GM23248 (cell line): ENCODE data around the gene SV2B. TPM values are rescaled to one million over a fixed set of nuclear protein-coding genes. Genes with fewer than 3 reads are reported as not detected.

Experiments
- DNase-seq: peaks from one replicate; pipeline ENCODE4 v3.0.0-alpha.2; 2015
- H2AFZ ChIP-seq: fragments of 200-600 bp; sonication (generic); 2 replicates; pipeline ENCODE4 v1.6.1; 2016; ENCODE audit warnings: antibody characterized with exemption
- H3F3A ChIP-seq: fragments of 200-600 bp; sonication (generic); 2 replicates; pipeline ENCODE4 v1.6.1; 2016; ENCODE audit warnings: mild to moderate bottlenecking, antibody characterized with exemption, mixed run types; ENCODE audit not compliant: insufficient read depth
- H3K27ac ChIP-seq: fragments of 200-600 bp; sonication (generic); 2 replicates; pipeline ENCODE4 v1.5.1; 2016; ENCODE audit warnings: mild to moderate bottlenecking
- H3K27me3 ChIP-seq: fragments of 200-600 bp; sonication (generic); replicated peaks from 2 replicates; pipeline ENCODE4 v1.6.1; 2016; ENCODE audit warnings: mild to moderate bottlenecking; ENCODE audit not compliant: insufficient read depth
- H3K36me3 ChIP-seq: fragments of 200-600 bp; sonication (generic); 2 replicates; pipeline ENCODE4 v1.6.1; 2016; ENCODE audit warnings: low read depth, mild to moderate bottlenecking
- H3K4me1 ChIP-seq: fragments of 200-600 bp; sonication (generic); 2 replicates; pipeline ENCODE4 v1.6.1; 2016; ENCODE audit warnings: mild to moderate bottlenecking; ENCODE audit not compliant: insufficient read depth
- H3K4me2 ChIP-seq: fragments of 200-600 bp; sonication (generic); one replicate; pipeline ENCODE4 v1.6.1; 2016; ENCODE audit warnings: mild to moderate bottlenecking; ENCODE audit not compliant: unreplicated experiment
- H3K4me3 ChIP-seq: fragments of 200-600 bp; sonication (generic); 2 replicates; pipeline ENCODE4 v1.5.1; 2016; ENCODE audit warnings: mild to moderate bottlenecking
- H3K79me2 ChIP-seq: fragments of 200-600 bp; sonication (generic); 2 replicates; pipeline ENCODE4 v1.6.1; 2016; ENCODE audit warnings: mild to moderate bottlenecking; ENCODE audit not compliant: insufficient read depth
- H3K9ac ChIP-seq: fragments of 200-600 bp; sonication (generic); 2 replicates; pipeline ENCODE4 v1.6.1; 2016; ENCODE audit warnings: mild to moderate bottlenecking
- H3K9me2 ChIP-seq: fragments of 200-600 bp; sonication (generic); 2 replicates; pipeline ENCODE4 v1.6.1; 2016; ENCODE audit warnings: mixed run types, mild to moderate bottlenecking, moderate library complexity; ENCODE audit not compliant: insufficient read depth
- H3K9me3 ChIP-seq: fragments of 200-600 bp; sonication (generic); one replicate; pipeline ENCODE4 v1.6.1; 2017; ENCODE audit warnings: low read depth
- H4K20me1 ChIP-seq: fragments of 200-600 bp; sonication (generic); 2 replicates; pipeline ENCODE4 v1.6.0; 2016; ENCODE audit not compliant: insufficient read depth
- EZH2 ChIP-seq: fragments of 200-600 bp; sonication (generic); IDR thresholded peaks from 2 replicates; pipeline ENCODE4 v1.6.1; 2018; ENCODE audit warnings: antibody characterized with exemption, mild to moderate bottlenecking; ENCODE audit not compliant: insufficient read depth, poor library complexity, severe bottlenecking
- EZH2phosphoT487 ChIP-seq: fragments of 200-600 bp; sonication (generic); IDR thresholded peaks from 2 replicates; pipeline ENCODE4 v1.6.1; 2018; ENCODE audit warnings: antibody characterized with exemption, moderate library complexity, mild to moderate bottlenecking, low read depth; ENCODE audit not compliant: insufficient read depth
- WGBS, 2 experiments: methylation state at CpG; one replicate each; pipeline ENCODE4 v1.1.6; 2015 to 2017; ENCODE audit warnings: low lambda C conversion rate in 2 of 2, low coverage in 1 of 2; ENCODE audit errors: missing lambda C conversion rate in 2 of 2; 5-methylcytosine and 5-hydroxymethylcytosine counted together
- in situ Hi-C: fragments of 300-500 bp; cut with MboI; formaldehyde crosslinking; loops from 2 replicates; pipeline ENCODE4 v1.15.0; 2020
- polyA plus RNA-seq: library from polyadenylated mRNA; unstranded; fragments of >200 nt; fragmentation: Nextera tagmentation; extraction: Ambion mirVana; gene quantifications from 2 replicates; pipeline ENCODE4 v1.2.1, GENCODE V29; 2016
- total RNA-seq: library from RNA; depleted of rRNA; stranded (reverse); fragments of >200 nt; shearing (Covaris generic); gene quantifications from 2 replicates; pipeline ENCODE4 v1.2.3, GENCODE V29; 2014

The SV2B gene
- total and polyA plus RNA-seq, 2 experiments from 2014 or later: not detected

DNA sequence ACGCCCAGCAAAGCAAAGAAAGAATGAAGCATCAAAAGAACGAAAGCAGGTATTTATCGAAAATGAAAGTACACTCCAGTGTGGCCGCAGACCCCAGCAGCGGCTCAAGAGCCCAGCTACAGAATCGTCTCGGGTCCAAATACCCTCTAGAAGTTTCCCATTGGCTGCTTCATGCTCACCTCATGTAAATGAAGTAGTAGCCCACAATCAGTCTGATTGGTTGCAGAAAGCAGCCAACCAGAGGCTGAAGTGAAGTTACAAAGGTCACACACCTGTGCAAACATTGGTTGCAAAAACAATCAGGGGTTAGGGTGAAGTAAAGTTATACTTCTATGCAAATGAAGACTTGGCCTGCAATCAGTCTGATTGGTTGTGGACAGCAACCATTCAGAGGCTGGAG lies 32.0 kb downstream of the SV2B start:
- WGBS, 2 experiments: 51 to 53% methylated on average over 7 of the region's 7 CpGs
- Histone ChIP-seq H3F3A (no peaks in the 10 kb centered on the region), H3K79me2 (no peaks in the 10 kb centered on the region), H3K9me3 (no peaks in the 10 kb centered on the region), H3K9ac (no peak overlapping the region), H3K4me3 (no peak overlapping the region), H3K9me2 (no peaks in the 10 kb centered on the region), H3K4me2 (no peak overlapping the region), H3K36me3 (no peaks in the 10 kb centered on the region), H4K20me1 (no peaks in the 10 kb centered on the region), H3K4me1 (no peaks in the 10 kb centered on the region), H3K27me3 (no peaks in the 10 kb centered on the region), H3K27ac (no peak overlapping the region), H2AFZ (no peak overlapping the region)
- in situ Hi-C loops: no loop called here
- TF ChIP-seq EZH2 (no peak), EZH2phosphoT487 (no peak)
- no peak for DNase-seq

DNA sequence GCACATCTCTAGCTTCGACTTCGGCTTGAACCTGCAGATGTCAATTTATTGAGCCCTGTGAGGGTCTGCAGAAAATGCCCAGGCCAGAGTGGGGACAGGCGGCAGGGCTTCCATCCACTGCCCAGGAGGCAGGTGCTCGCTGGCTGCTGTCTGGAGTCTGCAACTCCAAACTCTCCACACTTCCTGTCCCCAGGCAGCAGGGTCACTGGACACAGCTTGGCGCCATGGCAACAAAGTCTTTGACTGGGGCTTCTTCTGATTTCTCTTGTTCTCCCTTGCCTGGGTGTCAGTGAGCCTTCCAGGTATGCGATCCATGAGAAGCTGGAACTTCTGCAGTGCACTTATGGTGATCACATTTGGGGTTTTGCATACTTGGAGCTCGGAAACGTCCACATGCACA lies 33.5 kb downstream of the SV2B start:
- Histone ChIP-seq H3K4me3 (no peak overlapping the region), H3K27me3 (no peaks in the 10 kb centered on the region), H3K27ac (no peak overlapping the region), H3K79me2 (no peaks in the 10 kb centered on the region), H3K9ac (no peak overlapping the region), H3K4me1 (no peaks in the 10 kb centered on the region), H3K36me3 (no peaks in the 10 kb centered on the region), H4K20me1 (no peaks in the 10 kb centered on the region), H3F3A (no peaks in the 10 kb centered on the region), H3K9me2 (no peaks in the 10 kb centered on the region), H2AFZ (no peak overlapping the region), H3K9me3 (no peaks in the 10 kb centered on the region), H3K4me2 (no peak overlapping the region)
- TF ChIP-seq EZH2phosphoT487 (no peak), EZH2 (no peak)
- WGBS, 2 experiments: 44 to 54% methylated on average over 8 of the region's 8 CpGs
- DNase-seq: no peak
- in situ Hi-C loops: no loop called here

DNA sequence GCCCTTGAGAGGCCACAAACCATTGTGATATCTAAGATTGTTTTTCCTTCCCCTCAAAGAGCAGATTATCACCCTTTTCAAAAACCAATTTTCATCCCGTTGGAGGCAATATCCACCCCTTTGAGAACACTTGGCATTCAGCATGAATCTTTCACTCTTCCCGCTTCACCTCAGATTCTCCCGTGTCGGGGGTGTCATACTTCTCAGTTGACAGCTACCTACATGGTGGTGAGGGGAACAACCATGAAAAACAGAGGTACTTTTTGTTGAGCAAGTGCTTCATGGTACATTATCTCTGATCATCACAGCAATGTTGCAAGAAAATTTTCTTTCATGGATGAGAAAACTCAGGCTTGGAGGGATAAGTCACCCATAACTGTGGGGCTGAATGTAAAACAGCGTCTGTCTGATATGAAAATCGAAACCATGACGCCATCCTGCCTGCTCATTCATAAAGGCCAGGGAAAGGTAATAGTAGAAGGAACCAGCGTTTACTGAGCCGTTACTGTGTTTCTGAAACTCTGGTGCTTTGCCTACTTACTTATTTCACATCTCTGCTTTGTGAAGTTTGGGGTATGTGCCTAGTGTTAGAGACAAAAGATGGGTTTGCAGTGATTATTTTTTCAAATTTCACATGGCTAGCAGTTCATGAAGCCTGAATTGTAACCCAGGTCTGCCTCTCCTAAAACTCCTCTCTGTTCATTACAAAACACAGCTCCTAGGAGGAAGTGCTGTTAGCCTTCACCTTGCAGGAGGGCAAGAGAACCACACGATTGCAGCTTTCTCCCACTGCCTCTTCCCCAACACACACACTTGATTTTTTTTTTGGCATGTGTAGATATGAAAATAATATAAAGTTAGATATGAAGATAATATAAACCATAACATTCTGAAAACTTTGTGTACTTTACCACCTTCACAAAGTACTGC lies 35.4 kb downstream of the SV2B start:
- H3K36me3 ChIP-seq: no peaks in the 10 kb centered on the region
- in situ Hi-C loops: no loop called here

DNA sequence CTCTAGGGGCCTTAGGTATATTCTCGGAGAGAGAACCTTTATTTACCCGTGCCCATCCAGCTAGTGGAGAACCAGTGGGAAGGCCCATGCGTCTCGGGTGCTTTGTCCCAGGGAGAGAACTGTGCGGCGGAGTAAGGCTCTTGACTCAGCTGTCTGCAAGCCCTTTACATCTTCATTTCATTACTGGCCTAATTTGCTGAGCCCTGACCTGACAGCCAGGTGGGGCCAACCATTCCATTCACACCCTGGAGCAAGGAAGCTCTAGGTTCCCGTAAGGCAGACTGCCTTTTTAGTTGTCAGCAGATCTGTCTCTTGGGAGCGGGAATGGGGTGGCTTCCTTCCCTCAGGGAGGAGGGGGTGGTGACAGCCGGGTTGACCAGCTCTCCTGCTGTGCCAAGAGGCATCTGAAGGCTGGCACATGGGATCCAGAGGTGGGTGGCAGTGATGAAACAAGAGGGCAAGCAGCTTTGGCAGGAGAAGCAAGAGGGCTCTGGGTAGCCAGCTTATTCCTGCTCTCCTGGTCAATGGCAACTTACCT lies 36.4 kb downstream of the SV2B start:
- H2AFZ ChIP-seq: no peak overlapping the region
- H3K27me3 ChIP-seq: no peaks in the 10 kb centered on the region
- no peaks in the 10 kb centered on the region for H3K9me3 ChIP-seq
- no peak overlapping the region for H3K4me3 ChIP-seq
- DNase-seq: no peak
- H3K4me1 ChIP-seq: no peaks in the 10 kb centered on the region
- H3F3A ChIP-seq: no peaks in the 10 kb centered on the region
- 44 to 49% methylated on average over 9 of the region's 9 CpGs for WGBS, 2 experiments
- H3K4me2 ChIP-seq: no peak overlapping the region
- no peaks in the 10 kb centered on the region for H4K20me1 ChIP-seq
- no peak overlapping the region for H3K9ac ChIP-seq
- no peak for TF ChIP-seq EZH2phosphoT487
- TF ChIP-seq EZH2: no peak
- H3K79me2 ChIP-seq: no peaks in the 10 kb centered on the region
- H3K27ac ChIP-seq: no peak overlapping the region
- H3K36me3 ChIP-seq: no peaks in the 10 kb centered on the region
- H3K9me2 ChIP-seq: no peaks in the 10 kb centered on the region
- in situ Hi-C loops: no loop called here

More for the DNA sequence above, 35.4 kb downstream of the SV2B start:
- TF ChIP-seq EZH2 (no peak), EZH2phosphoT487 (no peak)
- Histone ChIP-seq H3K4me3 (no peak overlapping the region), H3K79me2 (no peaks in the 10 kb centered on the region), H3K27me3 (no peaks in the 10 kb centered on the region), H3K27ac (no peak overlapping the region), H3K4me2 (no peak overlapping the region), H3K9me3 (no peaks in the 10 kb centered on the region), H2AFZ (no peak overlapping the region), H4K20me1 (no peaks in the 10 kb centered on the region), H3K9me2 (no peaks in the 10 kb centered on the region), H3F3A (no peaks in the 10 kb centered on the region), H3K9ac (no peak overlapping the region), H3K4me1 (no peaks in the 10 kb centered on the region)
- DNase-seq: no peak
- WGBS, 2 experiments: 44 to 48% methylated on average over 10 of the region's 10 CpGs
